GM21717 (cell line): ENCODE measurements around the gene ORC5.
"Not testable (repeated sequence)": the region's sequence is repeated elsewhere in the genome, so short reads cannot be mapped to it uniquely, and the experiment has no call there.

Experiments used
- ATAC-seq: cut with Tn5 transposase; IDR thresholded peaks from one replicate; pipeline ENCODE4 v1.9.1; 2021; ENCODE audit warnings: mild to moderate bottlenecking, moderate library complexity; ENCODE audit not compliant: unreplicated experiment

ORC5 gene

GRCh38 chr7:104207731-104208420, at the start of gene ORC5:
Gene ORC5, minus strand, starts transcription at chr7:104208013. Its CDS starts 109 bp downstream, at chr7:104207904.
- ATAC-seq = peak; percentile 100

- no peak for ATAC-seq
Measured at GRCh38 chr7:104255616-104256015, 47.8 kb upstream of the ORC5 start.

- ATAC-seq = no peak
Measured at GRCh38 chr7:104255194-104255593, 47.4 kb upstream of the ORC5 start.

- no peak for ATAC-seq
Measured at GRCh38 chr7:104254696-104255095, 46.9 kb upstream of the ORC5 start.

GRCh38 chr7:104252409-104253134, 44.8 kb upstream of the ORC5 start:
- no peak for ATAC-seq

GRCh38 chr7:104242638-104243037, 34.8 kb upstream of the ORC5 start:
- no peak for ATAC-seq

- no peak for ATAC-seq
Measured at GRCh38 chr7:104241538-104242209, 33.9 kb upstream of the ORC5 start.

- ATAC-seq = no peak
Measured at GRCh38 chr7:104241135-104241534, 33.3 kb upstream of the ORC5 start.

- no peak for ATAC-seq
Measured at GRCh38 chr7:104240401-104240800, 32.6 kb upstream of the ORC5 start.

GRCh38 chr7:104234990-104235389, 27.2 kb upstream of the ORC5 start:
- not testable (repeated sequence) for ATAC-seq

GRCh38 chr7:104231054-104232046, 23.5 kb upstream of the ORC5 start:
- ATAC-seq = peak; percentile 78

- no peak for ATAC-seq
Measured at GRCh38 chr7:104230606-104231005, 22.8 kb upstream of the ORC5 start.

- ATAC-seq = no peak
Measured at GRCh38 chr7:104228442-104228841, 20.6 kb upstream of the ORC5 start.

GRCh38 chr7:104225451-104225850, 17.6 kb upstream of the ORC5 start:
- ATAC-seq = no peak

GRCh38 chr7:104217620-104218019, 9.8 kb upstream of the ORC5 start:
- ATAC-seq = no peak

- no peak for ATAC-seq
Measured at GRCh38 chr7:104209063-104209462, 1.2 kb upstream of the ORC5 start.

GRCh38 chr7:104208421-104208780, 588 bp upstream of the ORC5 start:
- no peak for ATAC-seq

- peak; percentile 34 for ATAC-seq
Measured at GRCh38 chr7:104207348-104207730, 474 bp downstream of the ORC5 start.

GRCh38 chr7:104206841-104207240, 972 bp downstream of the ORC5 start:
- ATAC-seq = no peak

- no peak for ATAC-seq
Measured at GRCh38 chr7:104198673-104199278, 9.0 kb downstream of the ORC5 start.
